HepG2 (cell line): ENCODE measurements around the gene SMIM30. TPM values are rescaled to one million over a fixed set of nuclear protein-coding genes. Genes with fewer than 3 reads are reported as not detected.

Source experiments
- ATF3 ChIP-seq: sonication (generic); formaldehyde crosslinking; IDR thresholded peaks from 2 replicates; pipeline ENCODE4 v1.4.0; 2020; ENCODE audit warnings: missing genetic modification reagents
- ATRX ChIP-seq: sonication (generic); formaldehyde crosslinking; IDR thresholded peaks from 2 replicates; pipeline ENCODE4 v1.4.0; 2020; ENCODE audit warnings: missing genetic modification reagents, borderline replicate concordance
- BCL3 ChIP-seq: sonication (generic); formaldehyde crosslinking; IDR thresholded peaks from 2 replicates; pipeline ENCODE4 v1.5.1; 2020; ENCODE audit warnings: mild to moderate bottlenecking, missing genetic modification reagents, moderate library complexity
- FOXO4 ChIP-seq: sonication (generic); formaldehyde crosslinking; conservative IDR thresholded peaks from 2 replicates; pipeline ENCODE4 v1.8.1; 2023; ENCODE audit warnings: missing genetic modification reagents
- HDAC2 ChIP-seq: sonication (generic); formaldehyde crosslinking; IDR thresholded peaks from 2 replicates; pipeline ENCODE4 v1.4.0; 2020; ENCODE audit warnings: missing genetic modification reagents
- HNF1B ChIP-seq: sonication (generic); formaldehyde crosslinking; IDR thresholded peaks from 2 replicates; pipeline ENCODE4 v1.5.1; 2020; ENCODE audit warnings: mild to moderate bottlenecking, moderate library complexity, missing genetic modification reagents
- ISL2 ChIP-seq: sonication (generic); formaldehyde crosslinking; IDR thresholded peaks from 2 replicates; pipeline ENCODE4 v1.5.0; 2020; ENCODE audit warnings: missing genetic modification reagents
- KLF6 ChIP-seq: IDR thresholded peaks from 2 replicates; pipeline ENCODE4 v1.8.0; 2016; ENCODE audit warnings: missing biosample characterization, missing genetic modification reagents
- MIER3 ChIP-seq: IDR thresholded peaks from 2 replicates; pipeline ENCODE4 v1.6.1; 2016; ENCODE audit warnings: missing compliant biosample characterization, borderline replicate concordance
- MLLT10 ChIP-seq: sonication (generic); formaldehyde crosslinking; IDR thresholded peaks from 2 replicates; pipeline ENCODE4 v1.4.0; 2020; ENCODE audit warnings: missing genetic modification reagents
- MTA3 ChIP-seq: sonication (generic); formaldehyde crosslinking; IDR thresholded peaks from 2 replicates; pipeline ENCODE4 v1.4.0; 2020; ENCODE audit warnings: missing genetic modification reagents
- MXD3 ChIP-seq: IDR thresholded peaks from 2 replicates; pipeline ENCODE4 v1.6.1; 2016; ENCODE audit warnings: mild to moderate bottlenecking, missing biosample characterization, missing genetic modification reagents
- MXD4 ChIP-seq: IDR thresholded peaks from 2 replicates; pipeline ENCODE4 v1.6.1; 2016; ENCODE audit warnings: mild to moderate bottlenecking, missing biosample characterization, missing genetic modification reagents
- NCOR1 ChIP-seq: fragments of 200-600 bp; sonication (generic); IDR thresholded peaks from 2 replicates; pipeline ENCODE4 v1.7.0; 2017; ENCODE audit warnings: antibody characterized with exemption, low read length, borderline replicate concordance
- NFYC ChIP-seq: IDR thresholded peaks from 2 replicates; pipeline ENCODE4 v1.6.1; 2016; ENCODE audit warnings: missing genetic modification reagents, missing compliant biosample characterization
- PREB ChIP-seq: sonication (generic); formaldehyde crosslinking; IDR thresholded peaks from 2 replicates; pipeline ENCODE4 v1.4.0; 2020; ENCODE audit warnings: missing genetic modification reagents
- PRPF4 ChIP-seq: fragments of 200-400 bp; formaldehyde crosslinking; IDR thresholded peaks from 2 replicates; pipeline ENCODE4 v1.6.1; 2016; ENCODE audit warnings: low read length, low read depth; ENCODE audit not compliant: poor library complexity, severe bottlenecking
- SMC3 ChIP-seq: IDR thresholded peaks from 2 replicates; pipeline ENCODE4 v1.6.1; 2011; ENCODE audit warnings: low read length, improper control_type of control experiment
- STAG1 ChIP-seq: sonication (generic); formaldehyde crosslinking; IDR thresholded peaks from 2 replicates; pipeline ENCODE4 v1.4.0; 2020; ENCODE audit warnings: missing genetic modification reagents
- ZNF205 ChIP-seq: IDR thresholded peaks from 2 replicates; pipeline ENCODE4 v1.6.1; 2018; ENCODE audit warnings: missing biosample characterization, missing genetic modification reagents
- ZNF333 ChIP-seq: sonication (generic); formaldehyde crosslinking; IDR thresholded peaks from 2 replicates; pipeline ENCODE4 v1.4.0; 2020; ENCODE audit warnings: mild to moderate bottlenecking, missing genetic modification reagents, borderline replicate concordance
- ZNF451 ChIP-seq: sonication (generic); formaldehyde crosslinking; IDR thresholded peaks from 2 replicates; pipeline ENCODE4 v1.5.0; 2020; ENCODE audit warnings: mild to moderate bottlenecking, missing genetic modification reagents
- ZNF577 ChIP-seq: sonication (generic); formaldehyde crosslinking; IDR thresholded peaks from 2 replicates; pipeline ENCODE4 v1.4.0; 2020; ENCODE audit warnings: mild to moderate bottlenecking, low read depth, missing genetic modification reagents, borderline replicate concordance
- ZNF776 ChIP-seq: sonication (generic); formaldehyde crosslinking; IDR thresholded peaks from 2 replicates; pipeline ENCODE4 v1.4.0; 2020; ENCODE audit warnings: mild to moderate bottlenecking, missing genetic modification reagents
- ZSCAN20 ChIP-seq: sonication (generic); formaldehyde crosslinking; IDR thresholded peaks from 2 replicates; pipeline ENCODE4 v1.4.0; 2020; ENCODE audit warnings: missing genetic modification reagents, mild to moderate bottlenecking, borderline replicate concordance
- polyA plus RNA-seq, 8 experiments: library from polyadenylated mRNA; depleted of rRNA in 3 of 8; stranded (reverse) in 7 of 8; unstranded in 1 of 8; fragments of >200 nt; fragmentation: Illumina TruSeq in 4 of 8; extraction: Trizol in 4 of 8; gene quantifications; 2 replicates each; pipeline versions ENCODE4 v1.2.1 to v1.2.3, GENCODE V29; 2011 to 2016; ENCODE audit warnings: low read depth in 4 of 8, missing spikeins in 1 of 8, mixed read lengths in 1 of 8; ENCODE audit not compliant: insufficient read depth in 1 of 8
- total RNA-seq, 5 experiments: library from RNA; depleted of rRNA; stranded (reverse); fragments of >200 nt; fragmentation: Illumina TruSeq; extraction: Trizol; gene quantifications; 2 replicates each; pipeline ENCODE4 v1.2.3, GENCODE V29; 2016; ENCODE audit warnings: low read depth in 1 of 5

SMIM30 gene
- total and polyA plus RNA-seq, 2 of the 13 experiments (the other 11 are each of a cell fraction or from before 2014, with no cell fraction given), result 23.5 to 25.2 TPM

GRCh38 chr7:113118074-113118959 lies at the start of gene SMIM30 (continued):
- peak; percentile 62; the same call in 1 of the 2 replicates for TF ChIP-seq MIER3 (CRISPR knock-in tag)
- TF ChIP-seq FOXO4, result no peak
- TF ChIP-seq MTA3 (CRISPR knock-in tag), result no peak
- no peak for TF ChIP-seq PRPF4
- no peak for TF ChIP-seq STAG1
- TF ChIP-seq MXD3, result peak; percentile 38; the same call in 1 of the 2 replicates
- no peak for TF ChIP-seq PREB (CRISPR knock-in tag)
- TF ChIP-seq MLLT10 (CRISPR knock-in tag), result no peak
- TF ChIP-seq SMC3, result no peak
- no peak for TF ChIP-seq ZSCAN20 (CRISPR knock-in tag)
- TF ChIP-seq NCOR1, result no peak
- peak; percentile 58 for TF ChIP-seq NFYC
- no peak for TF ChIP-seq ZNF577 (CRISPR knock-in tag)
- TF ChIP-seq MXD4 (CRISPR knock-in tag), result peak; percentile 58; the same call in 1 of the 2 replicates
- TF ChIP-seq KLF6, result peak; percentile 71; the same call in 1 of the 2 replicates
- TF ChIP-seq HDAC2 (CRISPR knock-in tag), result peak; percentile 52; the same call in 1 of the 2 replicates
- no peak for TF ChIP-seq ZNF776 (CRISPR knock-in tag)
- TF ChIP-seq ISL2 (CRISPR knock-in tag), result no peak
- no peak for TF ChIP-seq ATRX (CRISPR knock-in tag)
- TF ChIP-seq ZNF333 (CRISPR knock-in tag), result no peak
- no peak for TF ChIP-seq ZNF205 (CRISPR knock-in tag)
- no peak for TF ChIP-seq ATF3 (CRISPR knock-in tag)
- no peak for TF ChIP-seq ZNF451 (CRISPR knock-in tag)
- TF ChIP-seq BCL3, result no peak
- peak; percentile 35; the same call in 1 of the 2 replicates for TF ChIP-seq HNF1B
